Astrocyte (in vitro differentiated cells and primary cell): ENCODE data around the gene DLD. TPM values are rescaled to one million over a fixed set of nuclear protein-coding genes. Genes with fewer than 3 reads are reported as not detected.

Experiments used
- DNase-seq: peaks from one replicate; pipeline ENCODE4 v3.0.0-alpha.2; 2010; ENCODE audit warnings: low read depth
- FAIRE-seq: peaks from 2 replicates; lab custom pipeline; 2011; peaks lifted over from hg19 to GRCh38; lab: Jason Lieb, UNC
- H2AFZ ChIP-seq: 2 replicates; pipeline ENCODE4 v1.6.0; 2012; ENCODE audit warnings: low read depth, low read length, inconsistent platforms
- H3K27ac ChIP-seq: 2 replicates; pipeline ENCODE4 v1.5.1; 2011; ENCODE audit warnings: low read depth, low read length, inconsistent platforms
- H3K27me3 ChIP-seq: 2 replicates; pipeline ENCODE4 v1.6.0; 2011; ENCODE audit warnings: low read length, inconsistent platforms; ENCODE audit not compliant: insufficient read depth
- H3K36me3 ChIP-seq: 2 replicates; pipeline ENCODE4 v1.5.1; 2011; ENCODE audit warnings: low read length, inconsistent platforms; ENCODE audit not compliant: insufficient read depth
- H3K4me1 ChIP-seq: 2 replicates; pipeline ENCODE4 v1.5.1; 2011; ENCODE audit warnings: low read length, inconsistent platforms; ENCODE audit not compliant: insufficient read depth
- H3K4me2 ChIP-seq: 2 replicates; pipeline ENCODE4 v1.6.0; 2012; ENCODE audit warnings: low read length, inconsistent platforms
- H3K4me3 ChIP-seq: 2 replicates; pipeline ENCODE4 v1.5.1; 2011; ENCODE audit warnings: low read depth, mild to moderate bottlenecking, low read length, inconsistent platforms; ENCODE audit not compliant: insufficient read depth
- H3K79me2 ChIP-seq: 2 replicates; pipeline ENCODE4 v1.6.0; 2012; ENCODE audit warnings: mild to moderate bottlenecking, low read length, inconsistent platforms; ENCODE audit not compliant: insufficient read depth
- H3K9ac ChIP-seq: 2 replicates; pipeline ENCODE4 v1.6.0; 2012; ENCODE audit warnings: mild to moderate bottlenecking, low read length, inconsistent platforms
- H3K9me3 ChIP-seq: 2 replicates; pipeline ENCODE4 v1.5.1; 2012; ENCODE audit warnings: low read depth, mild to moderate bottlenecking, low read length, inconsistent platforms; ENCODE audit not compliant: insufficient read depth
- H4K20me1 ChIP-seq: 2 replicates; pipeline ENCODE4 v1.6.0; 2012; ENCODE audit warnings: low read length, inconsistent platforms; ENCODE audit not compliant: insufficient read depth
- H3K27ac Mint-ChIP-seq: one replicate; pipeline ENCODE4 v1.8.0; 2021; ENCODE audit warnings: mild to moderate bottlenecking, mixed read lengths; ENCODE audit not compliant: unreplicated experiment
- H3K27me3 Mint-ChIP-seq: one replicate; pipeline ENCODE4 v1.8.0; 2021; ENCODE audit warnings: low read depth, mixed read lengths; ENCODE audit not compliant: unreplicated experiment
- H3K36me3 Mint-ChIP-seq: one replicate; pipeline ENCODE4 v1.8.0; 2021; ENCODE audit warnings: low read depth, mixed read lengths; ENCODE audit not compliant: unreplicated experiment
- H3K4me1 Mint-ChIP-seq: one replicate; pipeline ENCODE4 v1.8.0; 2021; ENCODE audit warnings: low read depth, mixed read lengths; ENCODE audit not compliant: unreplicated experiment
- H3K4me3 Mint-ChIP-seq: one replicate; pipeline ENCODE4 v1.8.0; 2021; ENCODE audit warnings: mild to moderate bottlenecking, moderate library complexity, mixed read lengths; ENCODE audit not compliant: unreplicated experiment
- H3K9me3 Mint-ChIP-seq: one replicate; pipeline ENCODE4 v1.8.0; 2021; ENCODE audit warnings: mild to moderate bottlenecking, mixed read lengths; ENCODE audit not compliant: unreplicated experiment
- EZH2 ChIP-seq: IDR thresholded peaks from 2 replicates; pipeline ENCODE4 v1.6.1; 2012; ENCODE audit warnings: mild to moderate bottlenecking, low read length, inconsistent platforms; ENCODE audit not compliant: insufficient read depth
- total RNA-seq: library from RNA; stranded (reverse); gene quantifications from 2 replicates; pipeline ENCODE4 v1.2.1, GENCODE V29; 2021
- TF ChIP-seq, protein P1 (sequence below): IDR thresholded peaks from 2 replicates; pipeline ENCODE4 v1.5.1; 2011; ENCODE audit warnings: low read depth, mild to moderate bottlenecking, inconsistent platforms, low read length, moderate library complexity; ENCODE audit not compliant: insufficient read depth

DLD gene
- total RNA-seq, 1 donor from 2014 or later = 73.1 TPM

DNA sequence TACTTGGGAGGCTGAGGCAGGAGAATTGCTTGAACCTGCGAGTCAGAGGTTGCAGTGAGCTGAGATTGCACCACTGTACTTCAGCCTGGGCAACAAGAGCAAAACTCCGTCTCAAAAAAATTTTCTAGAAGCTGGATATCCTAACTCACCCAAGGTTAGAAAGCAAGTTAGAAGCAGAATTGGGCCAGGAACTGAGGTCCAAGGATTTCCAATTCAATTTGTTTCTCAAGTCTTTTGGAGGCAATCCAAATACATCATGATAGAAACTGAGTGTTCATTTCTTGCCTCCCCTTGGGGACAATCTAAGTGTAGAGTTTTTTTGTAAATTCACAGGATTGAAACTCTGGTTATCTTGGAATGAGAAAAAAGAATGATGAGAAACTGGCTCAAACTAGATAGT, 66.5 kb downstream of the DLD start:
- Mint-ChIP-seq H3K9me3 (no peaks in the 10 kb centered on the region), H3K27me3 (no peaks in the 10 kb centered on the region), H3K4me3 (no peak overlapping the region), H3K27ac (no peak overlapping the region), H3K36me3 (peaks cover 53% of the 10 kb centered on the region), H3K4me1 (peaks cover 25% of the 10 kb centered on the region)
- H3K36me3 ChIP-seq = peaks cover 84% of the 10 kb centered on the region
- H3K27me3 ChIP-seq = no peaks in the 10 kb centered on the region
- H4K20me1 ChIP-seq = peaks cover 78% of the 10 kb centered on the region
- no peak overlapping the region for H3K4me2 ChIP-seq
- no peak overlapping the region for H3K9ac ChIP-seq
- no peak overlapping the region for H3K27ac ChIP-seq
- no peak overlapping the region for H3K4me3 ChIP-seq
- FAIRE-seq (no peak), DNase-seq (no peak)
- H3K4me1 ChIP-seq = peaks cover 27% of the 10 kb centered on the region
- no peak for TF ChIP-seq EZH2
- TF ChIP-seq, protein P1, sequence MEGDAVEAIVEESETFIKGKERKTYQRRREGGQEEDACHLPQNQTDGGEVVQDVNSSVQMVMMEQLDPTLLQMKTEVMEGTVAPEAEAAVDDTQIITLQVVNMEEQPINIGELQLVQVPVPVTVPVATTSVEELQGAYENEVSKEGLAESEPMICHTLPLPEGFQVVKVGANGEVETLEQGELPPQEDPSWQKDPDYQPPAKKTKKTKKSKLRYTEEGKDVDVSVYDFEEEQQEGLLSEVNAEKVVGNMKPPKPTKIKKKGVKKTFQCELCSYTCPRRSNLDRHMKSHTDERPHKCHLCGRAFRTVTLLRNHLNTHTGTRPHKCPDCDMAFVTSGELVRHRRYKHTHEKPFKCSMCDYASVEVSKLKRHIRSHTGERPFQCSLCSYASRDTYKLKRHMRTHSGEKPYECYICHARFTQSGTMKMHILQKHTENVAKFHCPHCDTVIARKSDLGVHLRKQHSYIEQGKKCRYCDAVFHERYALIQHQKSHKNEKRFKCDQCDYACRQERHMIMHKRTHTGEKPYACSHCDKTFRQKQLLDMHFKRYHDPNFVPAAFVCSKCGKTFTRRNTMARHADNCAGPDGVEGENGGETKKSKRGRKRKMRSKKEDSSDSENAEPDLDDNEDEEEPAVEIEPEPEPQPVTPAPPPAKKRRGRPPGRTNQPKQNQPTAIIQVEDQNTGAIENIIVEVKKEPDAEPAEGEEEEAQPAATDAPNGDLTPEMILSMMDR = no peak
- no peak overlapping the region for H2AFZ ChIP-seq
- no peaks in the 10 kb centered on the region for H3K9me3 ChIP-seq
- H3K79me2 ChIP-seq = peaks cover 42% of the 10 kb centered on the region

DNA sequence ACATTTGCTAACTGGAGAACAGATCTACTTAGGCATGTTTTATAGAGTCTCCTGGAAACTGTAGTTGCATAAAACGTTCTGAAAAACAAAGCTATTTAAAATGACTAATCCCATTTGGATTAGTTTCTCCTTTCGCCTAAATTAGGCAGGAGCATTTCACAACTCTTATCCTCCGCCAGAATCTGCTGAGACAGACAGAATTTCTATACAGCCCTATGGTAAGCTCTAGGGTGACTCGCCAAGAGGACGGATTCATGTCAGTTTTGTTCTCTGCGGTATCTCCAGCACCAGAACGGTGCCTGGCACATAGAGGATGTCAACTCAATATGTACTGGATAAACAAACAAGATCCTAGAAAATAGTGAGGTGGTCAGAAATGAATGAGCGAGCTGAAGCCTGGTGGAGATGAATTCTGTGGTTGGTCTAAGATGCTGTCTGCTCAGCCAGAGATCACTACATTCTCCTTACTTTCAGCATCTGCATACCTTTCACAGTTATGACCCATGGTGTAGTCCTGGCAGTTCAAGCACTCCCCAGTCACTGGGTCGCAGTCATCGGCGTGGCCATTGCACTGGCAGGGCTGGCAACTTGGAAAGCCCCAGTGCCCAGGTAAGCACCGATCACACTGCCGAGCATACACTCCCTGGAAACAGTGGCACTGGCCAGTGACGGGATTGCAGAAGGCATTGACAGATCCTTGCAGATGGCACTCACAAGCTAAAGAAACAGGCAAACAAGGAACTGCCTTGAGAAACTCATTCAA, 68.0 kb downstream of the DLD start:
- peaks cover 14% of the 10 kb centered on the region for H3K4me1 Mint-ChIP-seq
- no peak overlapping the region for H3K4me3 Mint-ChIP-seq
- no peaks in the 10 kb centered on the region for H3K27me3 Mint-ChIP-seq
- H3K4me2 ChIP-seq = no peak overlapping the region
- peaks cover 13% of the 10 kb centered on the region for H3K4me1 ChIP-seq
- H3K4me3 ChIP-seq = no peak overlapping the region
- TF ChIP-seq, protein P1 = no peak
- no peak for TF ChIP-seq EZH2
- H3K9me3 Mint-ChIP-seq = no peaks in the 10 kb centered on the region
- FAIRE-seq = no peak
- H3K9ac ChIP-seq = no peak overlapping the region
- H2AFZ ChIP-seq = no peak overlapping the region
- H4K20me1 ChIP-seq = peaks cover 69% of the 10 kb centered on the region
- H3K27ac ChIP-seq = no peak overlapping the region
- no peaks in the 10 kb centered on the region for H3K27me3 ChIP-seq
- peak; percentile 79 for DNase-seq
- H3K79me2 ChIP-seq = peaks cover 47% of the 10 kb centered on the region
- peaks cover 85% of the 10 kb centered on the region for H3K36me3 ChIP-seq
- H3K9me3 ChIP-seq = no peaks in the 10 kb centered on the region
- H3K36me3 Mint-ChIP-seq = peaks cover 40% of the 10 kb centered on the region
- peak overlapping the region; percentile 37 for H3K27ac Mint-ChIP-seq

DNA sequence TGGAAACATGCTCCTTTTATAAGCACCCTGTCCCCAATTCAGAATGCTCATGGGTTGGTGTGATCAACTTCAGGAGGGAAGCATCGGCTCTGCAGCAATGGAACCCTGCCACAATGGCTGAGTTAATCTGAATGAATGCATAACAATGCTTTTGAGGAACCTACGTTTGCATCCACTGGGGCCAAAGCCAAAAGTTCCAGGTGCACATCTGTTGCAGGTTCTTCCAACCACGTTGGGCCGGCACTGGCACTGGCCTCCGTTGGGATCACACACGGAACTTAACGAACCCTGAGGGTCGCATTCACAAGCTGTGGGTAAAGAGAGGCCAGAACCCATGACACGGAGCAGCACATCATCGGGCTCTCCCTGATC, 68.5 kb downstream of the DLD start:
- peaks cover 14% of the 10 kb centered on the region for H3K4me1 Mint-ChIP-seq
- DNase-seq = no peak
- H3K27me3 ChIP-seq = no peaks in the 10 kb centered on the region
- H3K9me3 Mint-ChIP-seq = no peaks in the 10 kb centered on the region
- no peaks in the 10 kb centered on the region for H3K27me3 Mint-ChIP-seq
- H2AFZ ChIP-seq = no peak overlapping the region
- no peak for FAIRE-seq
- peaks cover 53% of the 10 kb centered on the region for H3K79me2 ChIP-seq
- H3K4me1 ChIP-seq = peaks cover 11% of the 10 kb centered on the region
- H3K9me3 ChIP-seq = no peaks in the 10 kb centered on the region
- no peak overlapping the region for H3K4me3 Mint-ChIP-seq
- H4K20me1 ChIP-seq = peaks cover 72% of the 10 kb centered on the region
- peak overlapping the region; percentile 7 for H3K27ac Mint-ChIP-seq
- H3K9ac ChIP-seq = no peak overlapping the region
- peaks cover 89% of the 10 kb centered on the region for H3K36me3 ChIP-seq
- no peak overlapping the region for H3K4me3 ChIP-seq
- TF ChIP-seq EZH2 = no peak
- TF ChIP-seq, protein P1 = no peak
- no peak overlapping the region for H3K27ac ChIP-seq
- H3K36me3 Mint-ChIP-seq = peaks cover 45% of the 10 kb centered on the region
- H3K4me2 ChIP-seq = no peak overlapping the region
